ENCODE measurements around the gene MAP2K1. TPM values are rescaled to one million over a fixed set of nuclear protein-coding genes. Genes with fewer than 3 reads are reported as not detected.

The MAP2K1 gene
- total RNA-seq, 1 experiment from 2014 or later = 56.8 TPM

DNA sequence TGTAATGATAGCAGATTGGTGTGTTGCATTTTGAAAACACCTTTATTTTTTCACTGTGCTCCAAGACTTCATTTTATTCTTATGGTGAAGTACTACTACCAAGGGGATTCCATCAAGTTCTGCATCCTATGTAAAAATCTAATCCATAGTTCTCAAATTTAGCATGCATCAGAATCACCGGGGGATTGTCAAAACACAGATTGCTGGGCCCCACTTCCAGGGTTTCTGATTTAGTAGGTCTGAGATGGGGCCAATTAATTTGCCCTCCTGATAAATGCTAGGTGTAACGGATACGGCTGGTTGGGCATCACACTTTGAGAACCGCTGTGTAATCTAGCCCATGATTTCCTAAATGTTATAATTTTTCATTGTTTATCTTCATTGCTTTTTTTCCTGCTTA, 119.1 kb downstream of the MAP2K1 start:
- POLR2A ChIA-PET (ENCODE audit: low non-redundant PET) = no interaction called here
- no peak for DNase-seq (ENCODE audit: low spot score)
- BruUV-seq (replicated peaks) = no TSS peak

DNA sequence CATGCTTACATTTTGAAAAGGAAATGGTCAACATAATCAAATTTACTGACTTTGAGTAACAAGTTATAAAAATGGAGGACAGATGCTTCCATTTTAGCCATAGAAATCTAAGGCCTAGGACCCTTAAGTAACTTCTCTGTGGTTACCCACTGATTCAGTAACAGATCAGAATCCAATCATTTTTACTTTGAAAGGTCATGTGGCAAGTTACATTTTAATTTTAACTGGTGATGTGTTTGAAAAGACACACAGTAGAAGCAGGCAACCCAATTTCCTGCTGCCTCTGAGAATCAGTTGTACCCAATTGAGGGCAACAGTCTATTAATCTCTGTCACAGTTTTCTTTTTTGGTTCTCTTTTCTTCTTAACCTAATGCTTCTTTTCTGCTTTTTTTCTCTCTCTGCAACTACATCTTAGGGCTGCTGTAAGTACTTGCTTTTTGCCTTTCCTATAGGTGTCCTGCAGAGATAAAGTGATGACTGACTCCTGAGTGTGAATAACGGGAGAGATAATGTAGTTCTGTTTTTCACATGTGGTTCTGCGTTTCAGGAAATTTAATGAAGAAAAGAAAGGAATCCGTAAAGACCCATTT, 121.7 kb downstream of the MAP2K1 start:
- no peaks in the 10 kb centered on the region for H3K9me3 ChIP-seq (ENCODE audit: low read depth, low read length, poor library complexity, severe bottlenecking)
- no peaks in the 10 kb centered on the region for H3K4me1 ChIP-seq (ENCODE audit: insufficient read depth, low read length, poor library complexity, severe bottlenecking)
- ChIA-PET POLR2A (ENCODE audit: low non-redundant PET) (no interaction called here), CTCF (no interaction called here)
- DNase-seq (ENCODE audit: low spot score) = no peak
- H3K36me3 ChIP-seq (ENCODE audit: insufficient read depth, low read length, poor library complexity, severe bottlenecking) = peaks cover 13% of the 10 kb centered on the region
- no peaks in the 10 kb centered on the region for H3K27me3 ChIP-seq (replicated peaks; ENCODE audit: insufficient read depth, low read depth, low read length, poor library complexity)
- intact Hi-C loops (cut with micrococcal nuclease; ENCODE audit: unreplicated experiment) = no loop called here
- no peak overlapping the region for H3K4me3 ChIP-seq (ENCODE audit: low read depth, low read length, poor library complexity, severe bottlenecking)
- no peak overlapping the region for H3K27ac ChIP-seq (ENCODE audit: low read depth, low read length, poor library complexity, severe bottlenecking)
- TF ChIP-seq, protein P1, sequence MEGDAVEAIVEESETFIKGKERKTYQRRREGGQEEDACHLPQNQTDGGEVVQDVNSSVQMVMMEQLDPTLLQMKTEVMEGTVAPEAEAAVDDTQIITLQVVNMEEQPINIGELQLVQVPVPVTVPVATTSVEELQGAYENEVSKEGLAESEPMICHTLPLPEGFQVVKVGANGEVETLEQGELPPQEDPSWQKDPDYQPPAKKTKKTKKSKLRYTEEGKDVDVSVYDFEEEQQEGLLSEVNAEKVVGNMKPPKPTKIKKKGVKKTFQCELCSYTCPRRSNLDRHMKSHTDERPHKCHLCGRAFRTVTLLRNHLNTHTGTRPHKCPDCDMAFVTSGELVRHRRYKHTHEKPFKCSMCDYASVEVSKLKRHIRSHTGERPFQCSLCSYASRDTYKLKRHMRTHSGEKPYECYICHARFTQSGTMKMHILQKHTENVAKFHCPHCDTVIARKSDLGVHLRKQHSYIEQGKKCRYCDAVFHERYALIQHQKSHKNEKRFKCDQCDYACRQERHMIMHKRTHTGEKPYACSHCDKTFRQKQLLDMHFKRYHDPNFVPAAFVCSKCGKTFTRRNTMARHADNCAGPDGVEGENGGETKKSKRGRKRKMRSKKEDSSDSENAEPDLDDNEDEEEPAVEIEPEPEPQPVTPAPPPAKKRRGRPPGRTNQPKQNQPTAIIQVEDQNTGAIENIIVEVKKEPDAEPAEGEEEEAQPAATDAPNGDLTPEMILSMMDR (conservative IDR thresholded peaks at IDR 0.05; ENCODE audit: low read depth, low read length) = no peak
- TF ChIP-seq EZH2 (IDR thresholded peaks at IDR 0.05; ENCODE audit: borderline replicate concordance, low read depth, low read length, poor library complexity, severe bottlenecking) = no peak
- BruUV-seq (replicated peaks) = no TSS peak

More for the DNA sequence above, 119.1 kb downstream of the MAP2K1 start:
- H3K4me1 ChIP-seq (ENCODE audit: insufficient read depth, low read length, poor library complexity, severe bottlenecking) = peaks cover 10% of the 10 kb centered on the region
- CTCF ChIA-PET = no interaction called here
- H3K27me3 ChIP-seq (replicated peaks; ENCODE audit: insufficient read depth, low read depth, low read length, poor library complexity) = no peaks in the 10 kb centered on the region
- TF ChIP-seq, protein P1 (conservative IDR thresholded peaks at IDR 0.05; ENCODE audit: low read depth, low read length) = no peak
- no peak for TF ChIP-seq EZH2 (IDR thresholded peaks at IDR 0.05; ENCODE audit: borderline replicate concordance, low read depth, low read length, poor library complexity, severe bottlenecking)
- peak overlapping the region; percentile 72 for H3K4me3 ChIP-seq (ENCODE audit: low read depth, low read length, poor library complexity, severe bottlenecking)
- no peaks in the 10 kb centered on the region for H3K9me3 ChIP-seq (ENCODE audit: low read depth, low read length, poor library complexity, severe bottlenecking)
- peak overlapping the region; percentile 93 for H3K27ac ChIP-seq (ENCODE audit: low read depth, low read length, poor library complexity, severe bottlenecking)
- intact Hi-C loops (cut with micrococcal nuclease; ENCODE audit: unreplicated experiment) = no loop called here
- peaks cover 39% of the 10 kb centered on the region for H3K36me3 ChIP-seq (ENCODE audit: insufficient read depth, low read length, poor library complexity, severe bottlenecking)

DNA sequence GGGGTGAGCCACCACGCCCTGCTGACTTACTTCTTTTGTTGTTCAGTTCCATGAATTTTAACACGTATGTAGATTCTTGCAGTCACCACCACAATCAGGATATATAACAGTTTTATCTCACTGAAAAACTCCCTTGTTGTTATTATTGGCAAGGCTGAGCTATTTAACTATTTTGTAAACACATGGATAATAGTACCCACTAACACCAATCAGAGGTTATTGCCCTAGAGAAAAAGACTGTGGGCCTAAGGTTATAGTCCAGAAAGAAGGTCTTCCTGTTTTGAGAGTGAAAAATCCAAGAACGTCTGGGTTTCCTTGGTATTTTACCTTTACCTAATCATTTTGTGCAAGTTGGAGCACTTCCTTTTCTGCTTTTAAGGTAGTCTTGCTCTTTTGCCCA, 127.9 kb downstream of the MAP2K1 start:
- TF ChIP-seq, protein P1 (conservative IDR thresholded peaks at IDR 0.05; ENCODE audit: low read depth, low read length) = no peak
- TF ChIP-seq EZH2 (IDR thresholded peaks at IDR 0.05; ENCODE audit: borderline replicate concordance, low read depth, low read length, poor library complexity, severe bottlenecking) = no peak
- POLR2A ChIA-PET (ENCODE audit: low non-redundant PET) = no interaction called here
- BruUV-seq (replicated peaks) = no TSS peak

More for the DNA sequence above, 127.9 kb downstream of the MAP2K1 start:
- CTCF ChIA-PET = no interaction called here
- intact Hi-C loops (cut with micrococcal nuclease; ENCODE audit: unreplicated experiment) = no loop called here
- Histone ChIP-seq H3K4me3 (ENCODE audit: low read depth, low read length, poor library complexity, severe bottlenecking) (no peak overlapping the region), H3K9me3 (ENCODE audit: low read depth, low read length, poor library complexity, severe bottlenecking) (no peaks in the 10 kb centered on the region), H3K27ac (ENCODE audit: low read depth, low read length, poor library complexity, severe bottlenecking) (no peak overlapping the region), H3K4me1 (ENCODE audit: insufficient read depth, low read length, poor library complexity, severe bottlenecking) (no peaks in the 10 kb centered on the region), H3K36me3 (ENCODE audit: insufficient read depth, low read length, poor library complexity, severe bottlenecking) (peaks cover under 1% of the 10 kb centered on the region), H3K27me3 (replicated peaks; ENCODE audit: insufficient read depth, low read depth, low read length, poor library complexity) (no peaks in the 10 kb centered on the region)
- no peak for DNase-seq (ENCODE audit: low spot score)

All from A673 (cell line).